ENCODE data around the gene GPR137. TPM values are rescaled to one million over a fixed set of nuclear protein-coding genes. Genes with fewer than 3 reads are reported as not detected.

GPR137 gene
- total RNA-seq, 1 donor: 14.4 TPM

- H3K4me3 ChIP-seq (ENCODE audit: low read depth, low read length): peak overlapping the region; percentile 82
- TF ChIP-seq CTCF (IDR thresholded peaks at IDR 0.05; ENCODE audit: insufficient read depth, low read length): no peak
- no peak for DNase-seq (ENCODE audit: low read depth)
Measured at GRCh38 chr11:64253043-64253442, 32.6 kb upstream of the GPR137 start.

- no peak for TF ChIP-seq CTCF (IDR thresholded peaks at IDR 0.05; ENCODE audit: insufficient read depth, low read length)
- H3K4me3 ChIP-seq (ENCODE audit: low read depth, low read length): peak overlapping the region; percentile 82
- no peak for DNase-seq (ENCODE audit: low read depth)
Measured at GRCh38 chr11:64253481-64253880, 32.2 kb upstream of the GPR137 start.

GRCh38 chr11:64254326-64254725 lies 31.3 kb upstream of the GPR137 start:
- TF ChIP-seq CTCF (IDR thresholded peaks at IDR 0.05; ENCODE audit: insufficient read depth, low read length): no peak
- no peak overlapping the region for H3K4me3 ChIP-seq (ENCODE audit: low read depth, low read length)
- DNase-seq (ENCODE audit: low read depth): no peak

GRCh38 chr11:64255135-64256128 lies 30.2 kb upstream of the GPR137 start:
- no peak for DNase-seq (ENCODE audit: low read depth)
- no peak for TF ChIP-seq CTCF (IDR thresholded peaks at IDR 0.05; ENCODE audit: insufficient read depth, low read length)
- no peak overlapping the region for H3K4me3 ChIP-seq (ENCODE audit: low read depth, low read length)

GRCh38 chr11:64256300-64256699 lies 29.3 kb upstream of the GPR137 start:
- no peak overlapping the region for H3K4me3 ChIP-seq (ENCODE audit: low read depth, low read length)
- no peak for DNase-seq (ENCODE audit: low read depth)
- no peak for TF ChIP-seq CTCF (IDR thresholded peaks at IDR 0.05; ENCODE audit: insufficient read depth, low read length)

- H3K4me3 ChIP-seq (ENCODE audit: low read depth, low read length): no peak overlapping the region
- DNase-seq (ENCODE audit: low read depth): no peak
- TF ChIP-seq CTCF (IDR thresholded peaks at IDR 0.05; ENCODE audit: insufficient read depth, low read length): no peak
Measured at GRCh38 chr11:64258356-64258755, 27.3 kb upstream of the GPR137 start.
